ENCODE data around the gene MYO3A.
"Not testable (repeated sequence)": the region's sequence is repeated elsewhere in the genome, so short reads cannot be mapped to it uniquely, and the experiment has no call there.

The MYO3A gene

DNA sequence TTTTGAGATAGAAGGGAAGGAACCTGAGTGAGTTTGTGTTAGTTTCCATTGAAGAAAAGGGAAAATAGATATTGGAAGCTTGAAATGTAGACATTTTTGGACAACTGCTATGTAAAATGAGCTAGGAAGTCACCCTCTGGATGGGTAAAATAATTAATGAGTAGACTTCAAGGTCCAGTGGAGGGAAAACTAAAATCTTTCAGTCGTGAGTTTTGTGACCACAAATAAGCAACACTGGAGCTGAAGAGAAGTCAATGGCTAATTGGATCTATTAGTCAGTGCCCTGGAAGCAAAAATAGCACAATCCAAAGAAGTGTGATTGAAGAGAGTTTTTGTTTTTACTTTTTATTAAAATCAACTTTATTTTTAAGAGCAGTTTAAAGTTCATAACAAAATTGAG is 123.4 kb downstream of the MYO3A start:
- Histone ChIP-seq H3K36me3 (ENCODE audit: control insufficient read depth, insufficient read depth, low read length) (no peaks in the 10 kb centered on the region), H3K79me2 (no peaks in the 10 kb centered on the region), H3K27me3 (ENCODE audit: control insufficient read depth, insufficient read depth, low read length) (no peaks in the 10 kb centered on the region), H3K4me1 (no peaks in the 10 kb centered on the region), H2AFZ (no peak overlapping the region), H3K4me3 (ENCODE audit: low read depth, low read length) (no peak overlapping the region), H3K27ac (no peak overlapping the region), H3K9me3 (ENCODE audit: control insufficient read depth, low read length) (no peaks in the 10 kb centered on the region), H3K4me2 (ENCODE audit: low read length) (no peak overlapping the region), H3K9ac (no peak overlapping the region)
- TF ChIP-seq, protein P1, sequence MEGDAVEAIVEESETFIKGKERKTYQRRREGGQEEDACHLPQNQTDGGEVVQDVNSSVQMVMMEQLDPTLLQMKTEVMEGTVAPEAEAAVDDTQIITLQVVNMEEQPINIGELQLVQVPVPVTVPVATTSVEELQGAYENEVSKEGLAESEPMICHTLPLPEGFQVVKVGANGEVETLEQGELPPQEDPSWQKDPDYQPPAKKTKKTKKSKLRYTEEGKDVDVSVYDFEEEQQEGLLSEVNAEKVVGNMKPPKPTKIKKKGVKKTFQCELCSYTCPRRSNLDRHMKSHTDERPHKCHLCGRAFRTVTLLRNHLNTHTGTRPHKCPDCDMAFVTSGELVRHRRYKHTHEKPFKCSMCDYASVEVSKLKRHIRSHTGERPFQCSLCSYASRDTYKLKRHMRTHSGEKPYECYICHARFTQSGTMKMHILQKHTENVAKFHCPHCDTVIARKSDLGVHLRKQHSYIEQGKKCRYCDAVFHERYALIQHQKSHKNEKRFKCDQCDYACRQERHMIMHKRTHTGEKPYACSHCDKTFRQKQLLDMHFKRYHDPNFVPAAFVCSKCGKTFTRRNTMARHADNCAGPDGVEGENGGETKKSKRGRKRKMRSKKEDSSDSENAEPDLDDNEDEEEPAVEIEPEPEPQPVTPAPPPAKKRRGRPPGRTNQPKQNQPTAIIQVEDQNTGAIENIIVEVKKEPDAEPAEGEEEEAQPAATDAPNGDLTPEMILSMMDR (IDR thresholded peaks at IDR 0.05): no peak

DNA sequence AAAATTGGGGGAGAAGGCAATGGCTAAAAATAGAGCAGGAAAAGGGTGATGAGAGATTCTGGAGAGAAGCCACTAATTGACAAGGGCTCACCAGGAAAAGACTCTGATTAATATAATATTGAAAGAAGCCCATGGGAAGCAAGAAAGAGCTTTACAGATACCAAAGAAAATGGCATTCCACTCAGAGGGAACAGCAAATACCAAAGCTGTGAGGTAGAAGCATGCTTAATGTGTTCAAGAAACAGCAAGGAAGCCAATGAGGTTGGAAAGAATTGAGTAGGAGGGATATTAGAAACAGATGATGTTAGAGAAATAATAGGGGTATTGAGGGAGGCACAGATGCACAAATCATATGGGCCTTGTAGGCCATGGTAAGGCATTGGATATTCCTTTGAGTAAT is 130.1 kb downstream of the MYO3A start:
- Histone ChIP-seq H3K27ac (no peak overlapping the region), H3K4me2 (ENCODE audit: low read length) (no peak overlapping the region), H3K4me1 (no peaks in the 10 kb centered on the region), H3K27me3 (ENCODE audit: control insufficient read depth, insufficient read depth, low read length) (no peaks in the 10 kb centered on the region), H3K9ac (no peak overlapping the region), H3K79me2 (no peaks in the 10 kb centered on the region), H2AFZ (no peak overlapping the region), H3K4me3 (ENCODE audit: low read depth, low read length) (no peak overlapping the region), H3K9me3 (ENCODE audit: control insufficient read depth, low read length) (no peaks in the 10 kb centered on the region), H3K36me3 (ENCODE audit: control insufficient read depth, insufficient read depth, low read length) (no peaks in the 10 kb centered on the region)
- TF ChIP-seq, protein P1 (IDR thresholded peaks at IDR 0.05): no peak

DNA sequence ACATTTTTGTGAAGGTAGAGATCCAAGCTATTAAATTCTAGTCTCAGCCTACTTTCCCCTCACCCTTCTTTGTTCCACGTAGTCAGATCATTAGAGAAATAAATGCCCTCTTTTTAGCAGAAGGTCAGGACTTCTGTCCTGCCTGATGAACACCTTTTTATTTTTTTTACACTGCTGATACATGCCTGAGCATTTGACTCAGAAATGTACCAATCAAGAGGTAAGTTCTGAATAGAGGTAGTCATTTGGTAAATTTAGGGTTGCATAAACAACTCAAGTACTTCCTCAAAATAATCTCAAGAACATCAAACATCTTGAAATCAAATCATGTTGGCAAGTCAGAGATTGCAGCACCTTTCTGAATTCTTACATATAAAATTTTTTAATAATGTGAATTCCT is 133.7 kb downstream of the MYO3A start:
- TF ChIP-seq, protein P1 (IDR thresholded peaks at IDR 0.05): no peak
- Histone ChIP-seq H3K36me3 (ENCODE audit: control insufficient read depth, insufficient read depth, low read length) (no peaks in the 10 kb centered on the region), H3K9me3 (ENCODE audit: control insufficient read depth, low read length) (no peaks in the 10 kb centered on the region), H3K9ac (no peak overlapping the region), H3K27ac (no peak overlapping the region), H3K79me2 (no peaks in the 10 kb centered on the region), H3K4me1 (no peaks in the 10 kb centered on the region), H2AFZ (no peak overlapping the region), H3K27me3 (ENCODE audit: control insufficient read depth, insufficient read depth, low read length) (no peaks in the 10 kb centered on the region), H3K4me2 (ENCODE audit: low read length) (no peak overlapping the region), H3K4me3 (ENCODE audit: low read depth, low read length) (no peak overlapping the region)

DNA sequence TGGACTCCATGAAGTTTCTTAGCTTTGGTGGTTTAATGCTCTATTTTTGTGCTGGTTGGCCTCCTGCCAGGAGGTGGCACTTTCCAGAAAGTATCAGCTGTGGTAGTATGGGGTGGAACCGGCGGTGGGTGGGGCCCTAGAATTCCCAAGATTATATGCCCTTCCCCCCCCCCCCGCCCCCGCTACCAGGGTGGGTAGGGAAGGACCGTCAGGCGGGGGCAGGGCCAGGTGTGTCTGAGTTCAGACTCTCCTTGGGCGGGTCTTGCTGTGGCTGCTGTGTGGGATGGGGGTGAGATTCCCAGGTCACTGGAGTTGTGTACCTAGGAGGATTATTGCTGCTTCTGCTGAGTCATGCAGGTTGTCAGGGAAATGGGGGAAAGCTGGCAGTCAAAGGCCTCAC is 146.9 kb downstream of the MYO3A start:
- H3K4me1 ChIP-seq; H2AFZ ChIP-seq; H3K27me3 ChIP-seq (ENCODE audit: control insufficient read depth, insufficient read depth, low read length); H3K36me3 ChIP-seq (ENCODE audit: control insufficient read depth, insufficient read depth, low read length); H3K79me2 ChIP-seq; H3K9ac ChIP-seq; H3K9me3 ChIP-seq (ENCODE audit: control insufficient read depth, low read length); H3K4me3 ChIP-seq (ENCODE audit: low read depth, low read length); H3K4me2 ChIP-seq (ENCODE audit: low read length); H3K27ac ChIP-seq: not testable (repeated sequence)

DNA sequence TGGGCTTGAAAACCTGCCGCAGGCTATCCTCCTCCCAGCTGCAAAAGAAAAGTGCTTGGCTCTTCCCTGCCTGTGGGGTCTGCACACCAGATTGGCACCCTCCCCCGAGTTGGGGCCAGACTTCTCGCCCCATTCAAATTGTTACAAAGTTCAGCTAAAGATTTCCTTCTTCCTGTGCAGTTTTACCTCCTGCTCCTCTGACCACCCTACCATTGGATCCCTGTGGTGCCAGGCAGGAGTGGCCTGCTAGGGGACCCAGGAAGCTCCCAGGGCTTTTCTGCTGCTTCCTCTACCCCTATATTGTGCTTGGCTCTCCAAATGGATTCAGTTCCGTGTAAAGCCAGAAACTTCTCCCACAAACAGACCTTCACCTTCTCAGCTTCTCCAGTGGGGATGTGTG is 147.4 kb downstream of the MYO3A start:
- no peaks in the 10 kb centered on the region for H3K36me3 ChIP-seq (ENCODE audit: control insufficient read depth, insufficient read depth, low read length)
- H3K27me3 ChIP-seq (ENCODE audit: control insufficient read depth, insufficient read depth, low read length): no peaks in the 10 kb centered on the region
- no peak overlapping the region for H3K27ac ChIP-seq
- no peak overlapping the region for H2AFZ ChIP-seq
- H3K9me3 ChIP-seq (ENCODE audit: control insufficient read depth, low read length): no peaks in the 10 kb centered on the region
- H3K4me2 ChIP-seq (ENCODE audit: low read length): no peak overlapping the region
- no peaks in the 10 kb centered on the region for H3K4me1 ChIP-seq
- H3K4me3 ChIP-seq (ENCODE audit: low read depth, low read length): no peak overlapping the region
- no peak overlapping the region for H3K9ac ChIP-seq
- TF ChIP-seq, protein P1 (IDR thresholded peaks at IDR 0.05): no peak
- no peaks in the 10 kb centered on the region for H3K79me2 ChIP-seq

Data from parathyroid adenoma (tissue), 2 donors.